IPS-18c (cell line): Measurements from ENCODE around the gene LRRC70.
"Not testable (repeated sequence)": the region's sequence is repeated elsewhere in the genome, so short reads cannot be mapped to it uniquely, and the experiment has no call there.

Experiments
- H3K4me3 ChIP-seq: 2 replicates; pipeline ENCODE4 v1.7.0; 2013; ENCODE audit warnings: low read depth, mild to moderate bottlenecking, low read length, moderate library complexity; ENCODE audit not compliant: insufficient read depth
- H3K9me3 ChIP-seq: one replicate; pipeline ENCODE4 v1.6.1; 2013; ENCODE audit warnings: mild to moderate bottlenecking, low read length, moderate library complexity; ENCODE audit not compliant: control insufficient read depth, insufficient read depth

Gene LRRC70

GRCh38 chr5:62578540-62578939 lies at the start of gene LRRC70:
Gene LRRC70, plus strand, starts transcription at chr5:62578819. Its CDS starts 620 bp downstream, at chr5:62579439.
- Histone ChIP-seq H3K9me3 (no peaks in the 10 kb centered on the region), H3K4me3 (no peak within 1 kb of the TSS)

- H3K4me3 ChIP-seq: no peak overlapping the region
Observed at GRCh38 chr5:62533597-62533996, 45.0 kb upstream of the LRRC70 start.

GRCh38 chr5:62534461-62535236 lies 44.0 kb upstream of the LRRC70 start:
- no peaks in the 10 kb centered on the region for H3K9me3 ChIP-seq
- no peak overlapping the region for H3K4me3 ChIP-seq

More at GRCh38 chr5:62533597-62533996, 45.0 kb upstream of the LRRC70 start:
- no peaks in the 10 kb centered on the region for H3K9me3 ChIP-seq

- Histone ChIP-seq H3K4me3 (no peak overlapping the region), H3K9me3 (no peaks in the 10 kb centered on the region)
Observed at GRCh38 chr5:62536232-62536631, 42.4 kb upstream of the LRRC70 start.

- no peaks in the 10 kb centered on the region for H3K9me3 ChIP-seq
- no peak overlapping the region for H3K4me3 ChIP-seq
Observed at GRCh38 chr5:62536783-62537182, 41.8 kb upstream of the LRRC70 start.

- Histone ChIP-seq H3K9me3 (no peaks in the 10 kb centered on the region), H3K4me3 (no peak overlapping the region)
Observed at GRCh38 chr5:62538017-62538942, 40.3 kb upstream of the LRRC70 start.

GRCh38 chr5:62542720-62543119 lies 35.9 kb upstream of the LRRC70 start:
- H3K4me3 ChIP-seq: no peak overlapping the region
- no peaks in the 10 kb centered on the region for H3K9me3 ChIP-seq

- no peak overlapping the region for H3K4me3 ChIP-seq
Observed at GRCh38 chr5:62547945-62548630, 30.5 kb upstream of the LRRC70 start.

GRCh38 chr5:62550103-62550502 lies 28.5 kb upstream of the LRRC70 start:
- no peak overlapping the region for H3K4me3 ChIP-seq
- H3K9me3 ChIP-seq: no peaks in the 10 kb centered on the region

More at GRCh38 chr5:62547945-62548630, 30.5 kb upstream of the LRRC70 start:
- no peaks in the 10 kb centered on the region for H3K9me3 ChIP-seq

- Histone ChIP-seq H3K9me3 (no peaks in the 10 kb centered on the region), H3K4me3 (no peak overlapping the region)
Observed at GRCh38 chr5:62555930-62556329, 22.7 kb upstream of the LRRC70 start.

- no peak overlapping the region for H3K4me3 ChIP-seq
- no peaks in the 10 kb centered on the region for H3K9me3 ChIP-seq
Observed at GRCh38 chr5:62558941-62559340, 19.7 kb upstream of the LRRC70 start.

- Histone ChIP-seq H3K9me3 (no peaks in the 10 kb centered on the region), H3K4me3 (no peak overlapping the region)
Observed at GRCh38 chr5:62560786-62561185, 17.8 kb upstream of the LRRC70 start.

- H3K4me3 ChIP-seq: no peak overlapping the region
- peaks cover 2% of the 10 kb centered on the region for H3K9me3 ChIP-seq
Observed at GRCh38 chr5:62561896-62562295, 16.7 kb upstream of the LRRC70 start.

- H3K4me3 ChIP-seq: no peak overlapping the region
- H3K9me3 ChIP-seq: peaks cover 4% of the 10 kb centered on the region
Observed at GRCh38 chr5:62562867-62563266, 15.8 kb upstream of the LRRC70 start.

GRCh38 chr5:62564101-62564500 lies 14.5 kb upstream of the LRRC70 start:
- Histone ChIP-seq H3K4me3 (no peak overlapping the region), H3K9me3 (peaks cover 4% of the 10 kb centered on the region)

- H3K9me3 ChIP-seq, H3K4me3 ChIP-seq: not testable (repeated sequence)
Observed at GRCh38 chr5:62565740-62566139, 12.9 kb upstream of the LRRC70 start.

- H3K4me3 ChIP-seq: no peak overlapping the region
- peaks cover 4% of the 10 kb centered on the region for H3K9me3 ChIP-seq
Observed at GRCh38 chr5:62568143-62568542, 10.5 kb upstream of the LRRC70 start.
